IPS-NIHi7 (cell line): Measurements from ENCODE around the gene LAMP2.
A peak's percentile ranks its signal among the peaks of the same experiment; 100 is the strongest.

Source experiments
- DNase-seq: peaks from one replicate; pipeline ENCODE4 v3.0.0; 2012; ENCODE audit warnings: mixed read lengths; ENCODE audit errors: extremely low spot score

Gene LAMP2

GRCh38 chrX:120456973-120457372 is 12.1 kb downstream of the LAMP2 start:
- DNase-seq: no peak

- DNase-seq: no peak
Measured at GRCh38 chrX:120453985-120454384, 15.1 kb downstream of the LAMP2 start.

- DNase-seq: peak; percentile 46
Measured at GRCh38 chrX:120452131-120452530, 17.0 kb downstream of the LAMP2 start.

- DNase-seq: peak; percentile 16
Measured at GRCh38 chrX:120450163-120450562, 18.9 kb downstream of the LAMP2 start.

- DNase-seq: no peak
Measured at GRCh38 chrX:120446498-120446897, 22.6 kb downstream of the LAMP2 start.

GRCh38 chrX:120439921-120440320 is 29.2 kb downstream of the LAMP2 start:
- no peak for DNase-seq

GRCh38 chrX:120429776-120430540 is 39.1 kb downstream of the LAMP2 start:
- DNase-seq: no peak

- DNase-seq: no peak
Measured at GRCh38 chrX:120428309-120428708, 40.8 kb downstream of the LAMP2 start.

GRCh38 chrX:120426599-120426998 is 42.5 kb downstream of the LAMP2 start:
- DNase-seq: no peak

GRCh38 chrX:120419463-120419862 is 49.6 kb downstream of the LAMP2 start:
- DNase-seq: no peak

- peak; percentile 11 for DNase-seq
Measured at GRCh38 chrX:120408168-120408567, 60.9 kb downstream of the LAMP2 start.

- no peak for DNase-seq
Measured at GRCh38 chrX:120406638-120407037, 62.5 kb downstream of the LAMP2 start.

- DNase-seq: no peak
Measured at GRCh38 chrX:120402369-120402768, 66.7 kb downstream of the LAMP2 start.

GRCh38 chrX:120401301-120401700 is 67.8 kb downstream of the LAMP2 start:
- no peak for DNase-seq

- DNase-seq: peak; percentile 43
Measured at GRCh38 chrX:120380699-120381098, 88.4 kb downstream of the LAMP2 start.

GRCh38 chrX:120379937-120380681 is 89.0 kb downstream of the LAMP2 start:
- DNase-seq: no peak

GRCh38 chrX:120378570-120378969 is 90.5 kb downstream of the LAMP2 start:
- DNase-seq: no peak
